Stimulated activated CD8-positive, alpha-beta memory T cell treated with anti-CD3 and anti-CD28 coated beads, Interleukin-15, amount 100 ng/mL, for 24 hours (primary cell): ENCODE data around the gene ERC1.
"Not testable (repeated sequence)": the region's sequence is repeated elsewhere in the genome, so short reads cannot be mapped to it uniquely, and the experiment has no call there.

Experiments used
- DNase-seq: peaks from one replicate; pipeline ENCODE4 v3.0.0-alpha.2; 2020; ENCODE audit warnings: low read depth

The ERC1 gene

DNA sequence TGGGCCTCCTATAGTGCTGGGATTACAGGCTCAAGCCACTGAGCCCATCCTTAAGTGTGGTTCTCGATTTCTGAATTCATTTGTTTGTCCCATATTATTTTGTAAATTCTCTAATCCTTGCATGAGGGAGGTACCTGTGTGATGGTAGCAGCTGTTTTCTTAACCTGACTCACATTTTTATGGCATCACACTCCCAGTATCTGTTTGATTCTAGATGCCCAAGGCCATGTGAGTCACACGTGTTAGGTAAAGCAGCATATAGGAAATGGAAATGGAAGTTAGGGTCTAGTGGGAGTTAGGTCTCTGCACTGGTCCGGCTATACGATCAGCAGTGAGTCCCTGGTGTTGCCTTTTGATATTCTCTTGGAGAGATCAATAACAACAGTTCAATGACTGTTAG, 198.1 kb downstream of the ERC1 start:
- no peak for DNase-seq

DNA sequence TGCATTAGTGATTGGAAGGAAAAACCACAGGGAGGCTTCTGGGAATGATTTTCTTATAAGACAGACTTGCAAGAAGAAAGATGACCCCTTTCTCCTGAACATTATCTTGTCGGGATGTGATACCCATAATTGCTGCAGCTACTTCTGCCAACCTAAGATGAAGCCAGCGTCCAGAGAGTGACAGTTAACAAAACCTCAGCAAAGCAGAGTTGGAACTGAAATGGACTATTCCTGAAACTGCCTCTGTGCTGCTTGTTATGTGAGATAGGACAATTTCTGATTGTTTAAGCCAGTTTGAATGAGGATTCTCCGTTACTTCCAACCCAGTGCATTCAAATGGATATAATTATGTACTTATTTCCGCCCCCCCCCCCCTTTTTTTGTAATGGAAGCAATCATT, 204.5 kb downstream of the ERC1 start:
- DNase-seq, result no peak

DNA sequence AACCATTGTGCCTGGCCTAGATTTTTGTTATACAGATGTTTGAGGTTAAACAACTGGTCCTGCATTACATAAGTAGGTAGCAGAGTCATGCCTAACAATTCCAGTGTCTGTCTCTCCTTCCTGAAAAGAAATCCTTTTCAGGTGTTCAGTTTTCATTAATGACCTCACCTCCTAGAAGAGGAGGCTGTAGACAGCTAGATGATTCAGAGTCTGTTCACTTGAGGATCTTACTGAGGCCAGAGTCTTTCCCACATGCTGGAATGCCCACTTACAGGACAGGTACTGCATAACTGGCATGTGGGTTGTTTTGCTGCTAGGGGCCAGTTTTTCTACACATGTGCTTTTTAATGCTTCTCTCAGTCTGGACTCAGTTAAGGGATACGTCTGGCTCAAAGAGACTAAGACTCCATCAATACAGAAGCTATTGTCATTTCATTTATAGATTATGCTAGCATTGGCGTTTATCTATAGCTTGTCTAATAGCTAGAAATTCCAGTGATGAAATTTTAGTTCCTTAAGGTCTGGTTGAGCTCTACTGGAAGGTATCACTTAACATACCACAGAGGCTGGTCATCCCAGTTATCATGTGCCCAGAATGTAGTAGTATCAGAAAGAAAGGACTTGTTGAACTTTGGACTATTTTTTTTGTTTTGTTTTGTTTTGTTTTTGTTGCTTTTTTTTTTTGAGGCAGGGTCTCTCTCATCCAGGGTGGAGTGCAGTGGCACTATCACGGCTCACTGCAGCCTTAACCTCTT, 206.4 kb downstream of the ERC1 start:
- DNase-seq, result no peak

DNA sequence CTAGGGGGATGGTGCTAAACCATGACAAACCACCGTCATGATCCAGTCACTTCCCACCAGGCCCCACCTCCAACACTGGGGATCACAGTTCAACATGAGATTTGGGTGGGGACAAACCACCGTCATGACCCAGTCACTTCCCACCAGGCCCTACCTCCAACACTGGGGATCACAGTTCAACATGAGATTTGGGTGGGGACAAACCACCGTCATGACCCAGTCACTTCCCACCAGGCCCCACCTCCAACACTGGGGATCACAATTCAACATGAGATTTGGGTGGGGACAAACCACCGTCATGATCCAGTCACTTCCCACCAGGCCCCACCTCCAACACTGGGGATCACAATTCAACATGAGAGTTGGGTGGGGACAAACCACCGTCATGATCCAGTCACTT, 207.8 kb downstream of the ERC1 start:
- not testable (repeated sequence) for DNase-seq

DNA sequence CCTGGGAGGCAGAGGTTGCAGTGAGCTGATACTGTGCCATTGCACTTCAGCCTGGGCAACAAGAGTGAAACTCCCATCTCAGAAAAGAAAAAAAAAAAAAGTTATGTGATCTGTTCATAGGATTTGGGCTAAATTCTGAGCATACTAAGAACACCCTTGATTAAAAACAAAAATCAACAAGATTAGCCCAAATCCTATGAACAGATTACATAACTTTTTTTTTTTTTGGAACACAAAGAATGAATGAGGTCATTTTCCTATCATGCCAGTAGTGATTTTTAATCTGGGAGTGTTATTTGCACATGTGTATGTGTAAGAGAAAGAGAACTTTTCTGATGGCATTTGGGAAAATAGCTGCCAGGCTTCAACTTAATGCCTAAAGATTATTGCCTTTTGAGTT, 208.7 kb downstream of the ERC1 start:
- DNase-seq, result no peak

DNA sequence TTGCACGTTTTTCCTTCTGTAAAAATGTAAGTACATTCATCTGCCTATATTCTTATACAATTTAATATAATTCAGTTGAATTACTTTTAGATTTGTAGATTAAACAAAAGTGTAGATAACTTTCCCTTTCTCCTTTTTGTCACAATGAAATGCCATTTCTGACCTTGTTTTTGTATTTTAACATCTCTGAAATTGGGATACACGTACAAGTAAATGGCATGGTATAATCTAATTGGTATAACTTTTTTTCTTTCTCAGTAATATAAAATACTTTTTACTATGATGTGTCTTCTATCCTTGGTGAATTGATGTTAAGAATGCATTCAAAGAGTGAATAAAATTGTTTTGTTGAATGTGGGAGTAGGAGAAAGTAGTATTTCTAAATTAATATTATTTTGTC, 210.0 kb downstream of the ERC1 start:
- no peak for DNase-seq

DNA sequence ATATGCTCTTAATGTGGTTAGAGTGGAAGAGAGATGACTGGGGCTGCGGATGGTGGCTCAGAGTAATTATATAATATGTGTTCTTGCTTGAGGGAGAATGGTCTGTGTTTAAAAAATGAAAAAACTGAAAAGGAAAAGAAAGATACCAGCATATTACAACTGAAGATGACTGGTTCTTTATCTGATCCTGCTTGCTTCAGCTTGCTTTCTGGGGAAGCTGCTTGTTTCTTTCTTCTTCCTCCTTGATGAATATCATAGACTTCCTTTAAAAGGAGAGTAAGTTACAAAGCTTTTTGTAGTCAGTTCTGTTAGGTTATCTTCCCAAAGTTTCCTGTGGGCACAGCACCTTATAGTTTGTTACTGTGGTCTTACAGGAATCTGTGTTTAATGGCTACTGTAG, 210.9 kb downstream of the ERC1 start:
- DNase-seq, result no peak

DNA sequence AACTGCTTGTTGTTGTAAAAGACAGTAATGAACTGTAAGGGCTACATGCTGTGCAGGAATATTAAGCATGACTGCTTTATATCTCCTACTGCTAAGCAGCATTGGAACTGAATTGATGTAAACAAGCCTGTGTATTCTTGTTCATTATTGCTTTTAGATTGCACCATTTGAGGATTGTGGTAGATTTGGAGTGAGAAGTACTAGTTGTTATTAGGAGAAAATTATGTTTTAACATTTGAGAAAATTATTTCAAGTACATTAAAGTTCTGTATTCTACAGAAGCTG, 212.7 kb downstream of the ERC1 start:
- DNase-seq, result no peak

DNA sequence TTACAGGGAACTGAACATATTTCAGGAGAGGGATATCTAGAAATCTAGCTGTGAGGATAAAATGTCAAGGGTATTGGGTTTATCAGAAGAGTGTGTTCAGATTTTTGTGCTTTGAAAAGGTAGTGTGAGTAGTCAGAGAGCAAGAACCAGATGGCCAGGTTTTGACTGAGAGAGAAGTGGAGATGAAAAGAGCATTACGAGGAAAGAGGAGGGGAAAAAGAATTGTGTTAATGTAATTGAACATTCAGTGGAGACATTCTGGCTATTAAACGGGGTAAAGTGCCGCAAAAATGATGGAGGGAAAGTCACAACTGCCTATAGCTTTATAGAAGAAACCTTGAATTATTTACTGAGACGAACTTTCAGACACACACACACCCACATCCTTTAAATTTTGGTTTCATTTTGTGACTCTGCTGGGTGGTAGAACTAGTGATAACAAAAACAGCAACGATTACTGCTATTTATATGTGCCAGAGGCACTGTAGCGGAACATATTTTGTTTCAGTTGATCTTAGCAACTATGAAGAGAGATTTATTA, 213.6 kb downstream of the ERC1 start:
- DNase-seq, result no peak

DNA sequence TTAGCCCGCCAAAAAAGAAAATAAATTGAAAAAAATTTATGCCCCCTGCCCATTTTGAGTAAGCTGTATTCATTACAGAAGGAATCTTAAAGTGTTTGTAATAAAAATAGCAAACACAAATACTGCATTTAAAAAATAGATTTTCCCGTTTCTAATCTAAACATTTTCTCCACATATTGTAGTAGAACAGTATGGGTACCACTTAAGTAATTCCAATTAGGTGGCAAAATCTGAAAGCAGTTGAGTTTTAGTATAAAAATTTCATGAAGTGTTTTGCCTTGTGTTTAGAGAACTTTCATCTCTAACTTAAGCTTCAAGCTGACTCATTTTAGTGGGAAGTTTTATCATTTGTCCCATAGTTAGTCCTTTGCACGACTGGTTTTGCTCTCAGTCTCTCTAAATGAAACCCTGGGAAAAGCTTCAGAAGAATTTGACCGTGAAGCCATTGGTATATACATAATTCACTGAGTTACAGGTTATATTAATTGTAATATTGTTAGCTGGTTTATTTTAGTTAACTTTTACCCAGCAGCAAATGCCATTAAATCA, 214.6 kb downstream of the ERC1 start:
- DNase-seq, result no peak

DNA sequence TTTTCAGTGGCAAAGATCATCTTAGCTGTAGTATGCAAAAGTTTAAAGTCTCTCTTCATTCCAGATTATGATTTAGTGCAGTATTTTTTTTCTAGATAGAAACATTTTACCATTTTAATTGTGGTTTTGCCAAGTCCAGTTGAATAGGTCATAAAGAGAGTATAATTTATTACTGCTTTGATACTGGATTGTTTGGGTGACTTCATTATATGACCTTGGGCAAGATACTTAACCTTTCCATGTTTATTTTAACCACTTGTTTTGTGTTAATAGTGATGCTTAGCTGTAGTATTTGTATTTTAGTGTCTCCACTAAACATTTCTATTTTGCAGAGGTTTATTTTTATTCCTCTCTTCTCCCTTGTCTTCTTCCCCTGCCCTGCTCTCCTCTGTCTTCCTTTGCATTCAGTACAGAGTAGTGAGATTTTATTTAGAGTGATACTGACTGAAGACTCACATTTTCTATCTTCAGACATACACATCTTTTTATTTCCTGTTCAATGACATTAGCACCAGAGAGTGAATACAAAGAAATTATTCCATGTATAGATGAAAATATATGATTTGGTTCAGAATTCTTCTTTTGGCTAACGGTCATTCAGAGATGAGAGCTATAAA, 215.2 kb downstream of the ERC1 start:
- DNase-seq, result no peak

DNA sequence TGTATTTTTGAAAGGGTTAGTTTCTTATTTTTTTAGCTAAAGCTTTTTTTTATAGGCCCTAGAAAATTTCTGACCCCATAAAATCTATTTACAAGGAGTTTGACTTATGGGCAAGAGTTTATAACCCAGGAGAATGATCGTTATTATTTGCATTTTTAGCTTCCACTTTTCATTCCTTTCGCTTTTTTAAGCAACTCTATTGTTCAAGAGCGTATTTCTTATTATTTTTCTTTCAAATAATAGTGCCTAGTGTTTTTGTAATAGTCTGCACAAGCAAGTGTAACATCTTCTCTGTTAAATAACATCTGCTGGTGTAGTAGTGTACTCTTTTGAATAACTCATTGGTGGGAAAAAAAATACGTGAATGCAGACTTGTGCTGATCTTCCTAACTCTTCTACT, 216.3 kb downstream of the ERC1 start:
- no peak for DNase-seq

DNA sequence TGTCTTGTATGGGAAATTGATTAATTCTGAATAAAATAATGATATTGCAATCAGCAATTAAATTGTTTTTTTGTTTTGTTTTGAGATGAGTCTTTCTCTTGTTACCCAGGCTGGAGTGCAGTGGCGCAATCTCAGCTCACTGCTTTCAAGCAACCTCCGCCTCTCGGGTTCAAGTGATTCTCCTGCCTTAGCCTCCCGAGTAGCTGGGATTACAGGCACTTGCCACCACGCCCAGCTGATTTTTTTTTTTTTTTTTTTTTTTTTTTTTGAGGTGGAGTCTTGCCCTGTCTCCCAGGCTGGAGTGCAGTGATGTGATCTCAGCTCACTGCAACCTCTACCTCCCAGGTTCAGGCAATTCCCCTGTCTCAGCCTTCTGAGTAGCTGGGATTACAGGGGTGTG, 217.7 kb downstream of the ERC1 start:
- DNase-seq, result not testable (repeated sequence)

DNA sequence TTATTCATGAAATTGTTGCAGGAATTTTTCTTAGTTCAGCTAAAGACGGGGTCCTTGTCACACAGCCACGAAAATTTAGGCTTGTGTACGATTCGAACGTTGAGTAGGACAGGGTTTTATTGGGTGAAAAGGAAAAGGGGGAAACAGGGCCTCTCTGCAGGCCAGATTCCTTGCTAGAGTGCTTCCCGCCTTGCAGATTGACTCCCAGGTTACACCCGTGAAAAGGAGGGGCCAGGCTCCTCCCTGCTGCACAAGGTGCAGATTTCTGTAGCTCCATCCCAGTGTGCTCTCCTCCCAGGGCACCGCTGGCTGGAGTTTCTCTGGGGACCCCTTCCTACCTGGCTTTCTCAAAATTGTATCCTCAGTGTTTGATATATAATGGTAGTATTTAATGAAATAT, 221.5 kb downstream of the ERC1 start:
- no peak for DNase-seq

DNA sequence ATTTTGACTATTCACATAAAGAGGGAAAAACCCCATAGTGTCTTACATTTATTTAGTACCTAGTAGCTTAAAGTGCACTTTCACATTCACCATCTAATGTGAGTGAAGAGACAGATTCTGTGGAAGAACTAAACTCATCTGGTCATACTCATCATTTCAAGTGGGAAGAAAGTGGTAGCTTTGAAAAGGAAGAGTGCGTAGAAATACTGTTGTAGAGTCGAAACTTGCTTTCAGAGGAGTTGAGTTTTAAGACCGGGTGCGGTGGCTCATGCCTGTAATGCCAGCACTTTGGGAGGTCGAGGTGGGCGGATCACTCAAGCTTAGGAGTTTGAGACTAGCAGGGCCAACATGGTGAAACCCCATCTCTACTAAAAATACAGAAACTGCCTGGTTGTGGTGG, 222.2 kb downstream of the ERC1 start:
- no peak for DNase-seq

DNA sequence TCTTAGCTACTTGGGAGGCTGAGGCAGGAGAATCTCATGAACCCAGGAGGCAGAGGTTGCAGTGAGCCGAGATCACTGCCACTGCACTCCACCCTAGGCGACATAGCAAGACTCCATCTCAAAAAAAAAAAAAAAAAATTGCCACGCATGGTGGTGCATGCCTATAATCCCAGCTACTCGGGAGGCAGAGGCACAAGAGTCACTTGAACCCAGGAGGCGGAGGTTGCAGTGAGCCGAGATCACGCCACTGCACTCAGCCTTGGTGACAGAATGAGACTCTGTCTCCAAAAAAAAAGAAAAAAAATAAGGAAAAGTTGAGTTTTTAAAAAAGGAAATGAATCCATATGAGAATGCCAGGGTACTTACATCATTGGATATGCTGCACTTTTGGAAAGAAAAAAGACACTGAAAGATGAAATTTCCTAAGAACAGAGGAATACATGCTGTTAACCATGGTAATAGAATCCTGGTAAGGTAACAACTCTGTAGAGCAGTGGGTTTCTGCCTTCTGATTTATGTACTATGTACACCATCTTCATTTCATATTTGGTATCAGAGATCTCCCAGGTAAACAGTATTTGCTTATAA, 222.7 kb downstream of the ERC1 start:
- no peak for DNase-seq

DNA sequence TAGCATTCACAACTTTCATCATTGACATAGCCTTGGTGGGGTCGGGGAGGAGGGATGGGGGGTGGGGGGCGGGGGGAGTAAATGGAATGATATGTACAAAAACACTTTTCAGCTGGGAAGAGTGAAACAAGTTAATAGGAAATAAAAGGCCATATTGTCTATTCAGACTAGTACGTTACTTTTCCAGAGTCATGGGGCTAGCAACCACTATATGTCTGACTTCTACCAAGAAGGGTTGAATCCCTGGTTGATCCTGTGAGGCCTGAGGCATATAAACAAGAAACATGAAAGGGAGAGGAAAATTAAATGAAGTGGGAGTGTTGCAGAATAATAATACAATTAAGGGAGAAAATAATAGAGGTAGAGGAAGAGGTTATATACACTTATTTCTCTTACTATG, 225.5 kb downstream of the ERC1 start:
- DNase-seq, result no peak

DNA sequence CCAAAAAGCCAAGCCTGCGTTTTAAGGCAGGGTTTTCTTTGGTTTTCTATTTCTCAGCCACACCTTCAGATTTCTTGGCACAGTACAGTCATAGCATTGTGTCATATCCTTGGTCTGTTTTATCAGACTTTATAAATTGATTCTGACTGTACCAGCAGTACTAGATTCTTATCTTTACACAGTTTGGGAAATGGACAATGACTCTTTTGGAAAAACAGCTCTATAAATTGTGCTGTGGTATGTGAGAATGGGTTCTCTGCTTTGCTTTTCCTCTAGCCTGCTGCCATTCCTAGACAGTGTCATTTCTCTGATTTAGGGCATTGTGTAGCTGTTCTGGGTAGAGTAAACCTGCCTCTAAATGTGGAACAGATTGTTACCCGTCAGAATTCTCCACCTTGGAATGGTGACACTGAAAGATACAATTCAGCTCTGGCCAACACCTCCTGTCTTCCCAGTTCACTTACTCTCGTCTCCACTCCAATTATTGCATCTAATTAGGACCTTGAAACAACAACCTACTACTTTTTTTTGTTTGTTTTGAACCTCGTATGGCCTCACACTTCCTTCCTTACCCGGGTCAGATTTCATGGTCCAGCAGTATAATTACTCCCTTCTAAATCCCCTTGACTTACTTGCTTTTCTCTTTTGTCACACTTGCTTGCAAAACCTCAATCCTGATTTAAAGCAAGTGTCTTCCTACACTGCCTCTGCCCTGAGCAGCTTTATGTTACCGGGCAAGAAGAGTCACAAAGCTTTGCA, 226.3 kb downstream of the ERC1 start:
- no peak for DNase-seq

DNA sequence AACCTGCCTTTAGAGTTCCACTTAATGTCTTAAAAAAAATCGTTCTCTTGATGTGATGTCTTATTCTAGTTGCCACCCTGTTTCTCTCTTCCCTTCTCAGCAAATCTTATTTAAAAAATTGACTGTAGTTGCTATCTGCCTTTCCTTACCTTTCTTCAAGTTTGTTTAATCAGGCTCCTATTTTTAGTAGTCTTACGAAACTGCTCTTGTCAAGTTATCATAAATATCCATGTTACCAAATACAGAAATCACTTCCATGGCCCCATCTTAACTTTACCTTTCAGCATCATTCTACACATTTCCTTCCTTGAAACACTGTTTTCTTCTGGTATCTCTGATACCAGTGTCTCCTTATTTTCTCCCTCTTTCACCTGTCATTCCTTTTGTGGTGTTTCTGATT, 227.3 kb downstream of the ERC1 start:
- no peak for DNase-seq

DNA sequence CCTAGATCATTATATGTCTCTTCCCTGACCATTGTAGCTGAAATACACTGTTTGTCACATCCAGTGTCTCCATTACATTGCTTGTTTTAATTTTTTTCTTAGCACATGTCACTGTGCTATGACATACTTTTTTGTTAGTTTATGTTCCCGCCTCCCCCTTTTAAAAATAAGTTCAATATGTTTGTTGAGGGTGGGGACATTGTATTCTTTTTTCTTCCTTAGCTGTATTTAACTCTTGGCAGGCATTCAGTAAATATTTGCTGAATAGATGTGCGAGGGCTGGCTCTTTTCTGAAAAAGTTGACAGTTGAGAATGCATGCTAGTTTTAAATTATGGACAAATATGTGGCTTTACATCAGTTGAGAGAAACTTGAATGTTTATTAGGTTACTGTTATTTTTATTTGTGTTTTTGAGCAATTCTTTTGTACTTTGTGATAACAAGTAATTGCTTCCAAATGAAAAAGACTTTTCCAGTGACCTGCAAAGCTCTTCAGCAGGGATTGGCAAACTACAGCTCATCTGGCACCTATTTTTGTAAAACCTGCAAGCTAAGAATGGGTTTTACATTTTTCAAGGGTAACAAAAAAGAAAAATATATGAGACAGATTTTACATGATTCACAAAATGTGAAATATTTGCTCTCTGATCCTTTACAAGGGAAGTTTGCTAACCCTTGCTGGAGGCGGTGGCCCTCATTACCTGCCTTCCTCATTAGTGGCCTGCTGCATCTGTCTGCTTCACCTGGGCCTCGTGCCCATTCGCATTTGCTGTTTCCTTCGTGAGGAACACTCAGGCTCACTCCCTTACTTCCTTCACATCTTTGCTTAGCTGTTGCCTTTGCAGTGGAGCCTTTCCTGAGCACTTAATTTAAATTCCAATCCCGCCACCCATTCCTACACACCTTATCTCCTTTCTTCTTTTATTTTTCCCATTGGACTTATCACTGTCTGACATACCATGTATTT, 229.4 kb downstream of the ERC1 start:
- DNase-seq, result no peak

DNA sequence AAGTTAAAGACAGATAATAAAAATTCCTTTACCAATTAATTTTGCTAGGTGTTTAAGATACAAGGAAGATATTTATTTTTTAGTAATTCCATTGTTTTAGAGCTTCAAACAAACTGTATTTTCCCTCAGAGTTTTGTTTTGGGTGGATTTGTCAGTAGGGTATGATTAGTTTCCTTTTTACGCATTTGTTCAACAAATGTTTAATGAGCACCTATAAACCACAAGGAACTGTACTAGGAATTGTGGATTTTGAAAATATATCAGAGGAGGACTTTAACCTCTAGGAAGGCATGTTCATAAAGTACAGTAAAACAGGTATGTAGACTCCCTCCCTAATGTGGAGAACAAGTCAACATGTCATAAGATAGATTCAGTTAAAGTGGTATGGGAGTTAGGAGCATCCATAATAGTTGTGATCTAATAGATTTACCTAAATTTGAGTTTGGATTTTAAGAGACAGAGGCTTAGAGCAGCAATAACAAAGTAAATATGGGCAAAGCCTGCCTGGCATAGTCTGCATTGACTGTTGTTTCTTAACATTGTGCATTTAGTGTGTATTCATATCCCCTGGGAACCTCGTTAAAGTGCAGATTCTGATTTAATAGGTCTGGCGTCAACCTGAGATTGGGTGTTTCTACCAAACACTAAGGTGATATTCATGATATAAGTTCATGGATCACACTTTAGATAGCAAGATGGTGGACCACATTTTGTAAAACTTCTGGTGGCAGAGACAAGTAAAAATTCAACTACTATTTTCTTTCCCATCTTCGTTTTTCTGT, 232.0 kb downstream of the ERC1 start:
- DNase-seq, result no peak
